ENCODE data around the gene SCFD2.

SCFD2 gene

GRCh38 chr4:53136954-53137353 lies 228.9 kb downstream of the SCFD2 start:
- no peaks in the 10 kb centered on the region for H3K9me2 ChIP-seq (ENCODE audit: low read depth, low read length)
- H3K27ac ChIP-seq (ENCODE audit: low read depth, low read length, poor library complexity, severe bottlenecking) = no peak overlapping the region
- H3K4me3 ChIP-seq (ENCODE audit: low read depth, low read length, poor library complexity, severe bottlenecking) = no peak overlapping the region
- H3K9ac ChIP-seq (ENCODE audit: low read length) = no peak overlapping the region
- H3K36me3 ChIP-seq (ENCODE audit: insufficient read depth, low read length) = no peaks in the 10 kb centered on the region; the same call in 1 of the 2 replicates
- no peaks in the 10 kb centered on the region for H3F3A ChIP-seq (ENCODE audit: insufficient read depth, low read length)
- H3K4me1 ChIP-seq (ENCODE audit: insufficient read depth, low read length, severe bottlenecking) = no peaks in the 10 kb centered on the region
- H2AFZ ChIP-seq (ENCODE audit: low read length) = no peak overlapping the region
- TF ChIP-seq EZH2 (IDR thresholded peaks at IDR 0.05; ENCODE audit: borderline replicate concordance, low read length) = no peak
- TF ChIP-seq, protein P1, sequence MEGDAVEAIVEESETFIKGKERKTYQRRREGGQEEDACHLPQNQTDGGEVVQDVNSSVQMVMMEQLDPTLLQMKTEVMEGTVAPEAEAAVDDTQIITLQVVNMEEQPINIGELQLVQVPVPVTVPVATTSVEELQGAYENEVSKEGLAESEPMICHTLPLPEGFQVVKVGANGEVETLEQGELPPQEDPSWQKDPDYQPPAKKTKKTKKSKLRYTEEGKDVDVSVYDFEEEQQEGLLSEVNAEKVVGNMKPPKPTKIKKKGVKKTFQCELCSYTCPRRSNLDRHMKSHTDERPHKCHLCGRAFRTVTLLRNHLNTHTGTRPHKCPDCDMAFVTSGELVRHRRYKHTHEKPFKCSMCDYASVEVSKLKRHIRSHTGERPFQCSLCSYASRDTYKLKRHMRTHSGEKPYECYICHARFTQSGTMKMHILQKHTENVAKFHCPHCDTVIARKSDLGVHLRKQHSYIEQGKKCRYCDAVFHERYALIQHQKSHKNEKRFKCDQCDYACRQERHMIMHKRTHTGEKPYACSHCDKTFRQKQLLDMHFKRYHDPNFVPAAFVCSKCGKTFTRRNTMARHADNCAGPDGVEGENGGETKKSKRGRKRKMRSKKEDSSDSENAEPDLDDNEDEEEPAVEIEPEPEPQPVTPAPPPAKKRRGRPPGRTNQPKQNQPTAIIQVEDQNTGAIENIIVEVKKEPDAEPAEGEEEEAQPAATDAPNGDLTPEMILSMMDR (IDR thresholded peaks at IDR 0.05; ENCODE audit: low read length) = no peak
- H3K27me3 ChIP-seq (ENCODE audit: insufficient read depth, low read length) = no peaks in the 10 kb centered on the region
- no peaks in the 10 kb centered on the region for H3K9me3 ChIP-seq (ENCODE audit: low read length)
- H4K20me1 ChIP-seq (ENCODE audit: insufficient read depth, low read length) = no peaks in the 10 kb centered on the region
- H3K79me2 ChIP-seq (ENCODE audit: insufficient read depth, low read length) = no peaks in the 10 kb centered on the region
- no peak overlapping the region for H3K4me2 ChIP-seq (ENCODE audit: low read length)

DNA sequence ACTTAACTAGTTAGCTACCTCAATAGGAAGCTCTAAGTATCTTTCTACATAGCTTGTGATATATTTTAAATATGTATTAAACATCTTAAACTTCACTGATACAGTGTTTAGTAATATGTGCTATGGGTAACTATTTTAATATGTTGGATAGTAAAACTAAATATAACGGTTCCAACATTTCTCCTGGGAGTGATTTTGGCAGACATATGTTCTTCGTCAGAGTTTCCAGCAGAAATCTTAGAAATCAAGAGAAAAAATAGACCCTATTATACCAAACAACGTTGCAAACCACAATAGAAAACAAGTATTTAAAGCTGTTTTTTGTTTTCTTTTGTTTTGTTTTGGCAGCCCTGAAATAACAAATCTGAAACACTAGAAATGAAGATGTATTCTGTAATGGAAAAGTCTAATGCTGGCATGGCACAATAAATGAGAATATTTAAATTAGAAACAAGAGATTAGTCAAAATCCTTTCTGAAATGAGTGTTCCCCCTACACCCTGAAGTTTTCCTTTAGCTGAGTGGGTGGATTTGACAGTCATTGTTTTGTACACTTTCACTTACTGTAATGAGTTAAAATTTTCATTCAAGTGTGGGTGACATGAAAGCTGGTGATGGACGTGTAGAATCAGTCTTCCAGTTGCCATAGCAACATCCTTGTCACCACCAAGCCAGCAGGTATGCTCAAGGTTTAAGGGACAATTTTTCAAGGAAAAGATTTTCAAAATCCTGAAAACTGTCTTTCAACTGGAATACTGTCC lies 233.5 kb downstream of the SCFD2 start:
- TF ChIP-seq EZH2 (IDR thresholded peaks at IDR 0.05; ENCODE audit: borderline replicate concordance, low read length) = no peak
- TF ChIP-seq, protein P1 (IDR thresholded peaks at IDR 0.05; ENCODE audit: low read length) = no peak
- Histone ChIP-seq H3K27ac (ENCODE audit: low read depth, low read length, poor library complexity, severe bottlenecking) (no peak overlapping the region), H3K79me2 (ENCODE audit: insufficient read depth, low read length) (no peaks in the 10 kb centered on the region), H3K4me2 (ENCODE audit: low read length) (no peak overlapping the region), H3K9me3 (ENCODE audit: low read length) (no peaks in the 10 kb centered on the region), H4K20me1 (ENCODE audit: insufficient read depth, low read length) (no peaks in the 10 kb centered on the region), H3K9ac (ENCODE audit: low read length) (no peak overlapping the region), H3K4me1 (ENCODE audit: insufficient read depth, low read length, severe bottlenecking) (no peaks in the 10 kb centered on the region), H2AFZ (ENCODE audit: low read length) (no peak overlapping the region), H3K27me3 (ENCODE audit: insufficient read depth, low read length) (no peaks in the 10 kb centered on the region), H3K9me2 (ENCODE audit: low read depth, low read length) (no peaks in the 10 kb centered on the region), H3F3A (ENCODE audit: insufficient read depth, low read length) (no peaks in the 10 kb centered on the region), H3K4me3 (ENCODE audit: low read depth, low read length, poor library complexity, severe bottlenecking) (no peak overlapping the region), H3K36me3 (ENCODE audit: insufficient read depth, low read length) (no peaks in the 10 kb centered on the region; the same call in 1 of the 2 replicates)

DNA sequence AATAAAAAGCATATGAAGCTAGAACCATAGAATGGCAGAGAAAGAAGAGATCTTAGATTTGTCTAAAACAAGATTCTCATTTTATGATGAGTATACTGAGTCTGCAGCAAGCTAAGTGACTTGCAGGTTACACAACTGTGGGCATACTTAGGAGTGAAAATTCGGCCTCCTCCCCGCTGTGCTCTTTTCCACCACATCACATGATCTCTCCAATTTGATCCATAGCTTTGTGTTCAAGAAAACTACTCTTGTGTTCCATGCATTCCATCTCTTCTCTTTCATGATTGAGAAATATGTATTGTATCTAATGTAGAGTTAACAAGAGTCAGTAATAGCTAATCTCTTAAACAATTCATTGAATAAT lies 234.3 kb downstream of the SCFD2 start:
- Histone ChIP-seq H3F3A (ENCODE audit: insufficient read depth, low read length) (no peaks in the 10 kb centered on the region), H3K27me3 (ENCODE audit: insufficient read depth, low read length) (no peaks in the 10 kb centered on the region), H3K9ac (ENCODE audit: low read length) (no peak overlapping the region), H3K4me2 (ENCODE audit: low read length) (no peak overlapping the region), H4K20me1 (ENCODE audit: insufficient read depth, low read length) (no peaks in the 10 kb centered on the region), H3K27ac (ENCODE audit: low read depth, low read length, poor library complexity, severe bottlenecking) (no peak overlapping the region), H3K9me2 (ENCODE audit: low read depth, low read length) (no peaks in the 10 kb centered on the region), H2AFZ (ENCODE audit: low read length) (no peak overlapping the region), H3K4me3 (ENCODE audit: low read depth, low read length, poor library complexity, severe bottlenecking) (no peak overlapping the region), H3K9me3 (ENCODE audit: low read length) (no peaks in the 10 kb centered on the region), H3K79me2 (ENCODE audit: insufficient read depth, low read length) (no peaks in the 10 kb centered on the region), H3K4me1 (ENCODE audit: insufficient read depth, low read length, severe bottlenecking) (no peaks in the 10 kb centered on the region), H3K36me3 (ENCODE audit: insufficient read depth, low read length) (no peaks in the 10 kb centered on the region; the same call in 1 of the 2 replicates)
- no peak for TF ChIP-seq EZH2 (IDR thresholded peaks at IDR 0.05; ENCODE audit: borderline replicate concordance, low read length)
- TF ChIP-seq, protein P1 (IDR thresholded peaks at IDR 0.05; ENCODE audit: low read length) = no peak
